A673 (cell line): Measurements from ENCODE around the gene LTO1. TPM values are rescaled to one million over a fixed set of nuclear protein-coding genes. Genes with fewer than 3 reads are reported as not detected.

Source experiments
- BruUV-seq: library from RNA; stranded (reverse); fragments of 400-500 nt; replicated peaks from 2 replicates; lab custom pipeline; 2021; lab: Mats Ljungman, UMichigan
- CTCF ChIA-PET: fragments of 300-600 bp; sonication (Branson Sonifier 250); formaldehyde crosslinking; loops from one replicate; lab custom pipeline; 2022; ENCODE audit warnings: antibody characterized with exemption; lab: Charles Lee
- POLR2A ChIA-PET: fragments of 300-600 bp; sonication (Branson Sonifier 250); formaldehyde crosslinking; loops from one replicate; lab custom pipeline; 2022; ENCODE audit warnings: antibody characterized with exemption; ENCODE audit not compliant: low non-redundant PET; lab: Charles Lee
- DNase-seq: peaks from one replicate; pipeline ENCODE4 v3.0.0-alpha.2; 2015; ENCODE audit warnings: low spot score
- H3K27ac ChIP-seq: fragments of 200-600 bp; sonication (generic); 2 replicates; pipeline ENCODE4 v1.5.1; 2016; ENCODE audit warnings: mixed run types, low read depth, mild to moderate bottlenecking, mixed read lengths, antibody characterized with exemption, low read length; ENCODE audit not compliant: poor library complexity, severe bottlenecking
- H3K27me3 ChIP-seq: fragments of 200-600 bp; sonication (generic); replicated peaks from 2 replicates; pipeline ENCODE4 v1.6.1; 2017; ENCODE audit warnings: mixed run types, low read depth, mild to moderate bottlenecking, mixed read lengths, antibody characterized with exemption, low read length; ENCODE audit not compliant: insufficient read depth, poor library complexity
- H3K36me3 ChIP-seq: fragments of 200-600 bp; sonication (generic); 2 replicates; pipeline ENCODE4 v1.6.1; 2016; ENCODE audit warnings: mixed run types, mild to moderate bottlenecking, mixed read lengths, antibody characterized with exemption, low read length; ENCODE audit not compliant: insufficient read depth, poor library complexity, severe bottlenecking
- H3K4me1 ChIP-seq: fragments of 200-600 bp; sonication (generic); 2 replicates; pipeline ENCODE4 v1.6.1; 2017; ENCODE audit warnings: mixed run types, mild to moderate bottlenecking, mixed read lengths, antibody characterized with exemption, low read length; ENCODE audit not compliant: insufficient read depth, poor library complexity, severe bottlenecking
- H3K4me3 ChIP-seq: fragments of 200-600 bp; sonication (generic); 2 replicates; pipeline ENCODE4 v1.5.1; 2016; ENCODE audit warnings: low read depth, mixed run types, mild to moderate bottlenecking, mixed read lengths, low read length; ENCODE audit not compliant: poor library complexity, severe bottlenecking
- H3K9me3 ChIP-seq: fragments of 200-600 bp; sonication (generic); 2 replicates; pipeline ENCODE4 v1.6.1; 2016; ENCODE audit warnings: mixed run types, low read depth, mild to moderate bottlenecking, mixed read lengths, antibody characterized with exemption, low read length; ENCODE audit not compliant: poor library complexity, severe bottlenecking
- EZH2 ChIP-seq: fragments of 200-600 bp; sonication (generic); IDR thresholded peaks from 2 replicates; pipeline ENCODE4 v1.6.1; 2017; ENCODE audit warnings: borderline replicate concordance, low read depth, mild to moderate bottlenecking, mixed read lengths, antibody characterized with exemption, low read length; ENCODE audit not compliant: poor library complexity, severe bottlenecking
- intact Hi-C: fragments of 100-400 bp; cut with micrococcal nuclease; formaldehyde crosslinking; loops from one replicate; pipeline ENCODE4 v1.10.0; 2022; ENCODE audit not compliant: unreplicated experiment
- total RNA-seq: library from RNA; stranded (reverse); gene quantifications from 2 replicates; pipeline ENCODE4 v1.2.3, GENCODE V29; 2021
- TF ChIP-seq, protein P1 (sequence below): fragments of 300-800, 200-600 bp; sonication (generic); conservative IDR thresholded peaks from 2 replicates; pipeline ENCODE4 v1.5.1; 2017; ENCODE audit warnings: low read depth, mild to moderate bottlenecking, antibody characterized with exemption, low read length, moderate library complexity, mixed read lengths

Gene LTO1
- total RNA-seq, 1 experiment from 2014 or later, result 56.0 TPM

DNA sequence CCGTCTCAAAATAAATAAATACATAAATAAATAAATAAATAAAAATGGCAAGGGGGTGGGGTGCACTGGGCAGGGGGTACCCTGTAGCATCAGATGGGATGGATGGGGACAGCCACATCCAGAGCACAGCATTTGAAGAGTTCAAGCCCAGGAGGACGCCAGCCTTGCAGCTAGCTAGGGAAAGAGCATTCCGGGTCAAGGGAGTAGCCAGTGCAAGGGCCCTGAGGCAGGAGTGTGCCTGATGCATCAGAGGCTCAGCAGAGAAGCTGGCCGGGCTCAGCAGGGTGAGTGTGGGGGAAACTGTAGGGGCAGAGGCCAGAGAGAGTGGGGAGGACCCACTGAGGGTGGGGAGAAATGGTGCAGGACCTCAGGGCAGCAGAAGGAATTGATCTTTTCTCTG is 57.9 kb downstream of the LTO1 start:
- BruUV-seq, result no TSS peak

More for the DNA sequence above, 57.9 kb downstream of the LTO1 start:
- Histone ChIP-seq H3K9me3 (no peaks in the 10 kb centered on the region), H3K36me3 (no peaks in the 10 kb centered on the region), H3K4me1 (peaks cover 44% of the 10 kb centered on the region), H3K4me3 (no peak overlapping the region), H3K27ac (peak overlapping the region; percentile 98), H3K27me3 (no peaks in the 10 kb centered on the region)
- intact Hi-C loops, result no loop called here
- TF ChIP-seq, protein P1, sequence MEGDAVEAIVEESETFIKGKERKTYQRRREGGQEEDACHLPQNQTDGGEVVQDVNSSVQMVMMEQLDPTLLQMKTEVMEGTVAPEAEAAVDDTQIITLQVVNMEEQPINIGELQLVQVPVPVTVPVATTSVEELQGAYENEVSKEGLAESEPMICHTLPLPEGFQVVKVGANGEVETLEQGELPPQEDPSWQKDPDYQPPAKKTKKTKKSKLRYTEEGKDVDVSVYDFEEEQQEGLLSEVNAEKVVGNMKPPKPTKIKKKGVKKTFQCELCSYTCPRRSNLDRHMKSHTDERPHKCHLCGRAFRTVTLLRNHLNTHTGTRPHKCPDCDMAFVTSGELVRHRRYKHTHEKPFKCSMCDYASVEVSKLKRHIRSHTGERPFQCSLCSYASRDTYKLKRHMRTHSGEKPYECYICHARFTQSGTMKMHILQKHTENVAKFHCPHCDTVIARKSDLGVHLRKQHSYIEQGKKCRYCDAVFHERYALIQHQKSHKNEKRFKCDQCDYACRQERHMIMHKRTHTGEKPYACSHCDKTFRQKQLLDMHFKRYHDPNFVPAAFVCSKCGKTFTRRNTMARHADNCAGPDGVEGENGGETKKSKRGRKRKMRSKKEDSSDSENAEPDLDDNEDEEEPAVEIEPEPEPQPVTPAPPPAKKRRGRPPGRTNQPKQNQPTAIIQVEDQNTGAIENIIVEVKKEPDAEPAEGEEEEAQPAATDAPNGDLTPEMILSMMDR, result no peak
- no peak for TF ChIP-seq EZH2
- POLR2A ChIA-PET, result no interaction called here
- DNase-seq, result no peak
- CTCF ChIA-PET, result no interaction called here

Other genes starting within 250 kb of the LTO1 start
- gene LINC01488, start 193.7 kb downstream of the LTO1 start, total RNA-seq, result not detected in 2 replicates
- gene CCND1, start 34.2 kb downstream of the LTO1 start, total RNA-seq, result 2,517 and 2,519 TPM in 2 replicates
- 0.69 TPM in 1 of 2 replicates, not detected in the other for gene FGF19, start 28.7 kb upstream of the LTO1 start, total RNA-seq
- gene FGF4, start 100.0 kb upstream of the LTO1 start, total RNA-seq, result not detected in 2 replicates
- not detected in 2 replicates for gene FGF3, start 144.1 kb upstream of the LTO1 start, total RNA-seq